K562 (cell line): ENCODE measurements around the gene THAP2. TPM values are rescaled to one million over a fixed set of nuclear protein-coding genes. Genes with fewer than 3 reads are reported as not detected.

Experiments used
- ATAC-seq: fragments of 200-7000 bp; cut with Tn5 transposase; 3 replicates; pipeline ENCODE4 v1.9.1; 2020; ENCODE audit warnings: moderate library complexity
- BruUV-seq: library from RNA; stranded (reverse); fragments of 400-500 nt; replicated peaks from 2 replicates; lab custom pipeline; 2021; lab: Mats Ljungman, UMichigan
- CTCF ChIA-PET: fragments of 300-600 bp; formaldehyde crosslinking; extraction: SDS; loops from one replicate; lab custom pipeline; 2021; ENCODE audit warnings: low intra/inter-chr PET ratio; lab: Yijun Ruan, JAX
- POLR2A ChIA-PET: fragments of 300-600, 350-650 bp; sonication (Branson Sonifier 250); formaldehyde crosslinking; extraction: SDS; loops from one replicate; lab custom pipeline; 2021; ENCODE audit warnings: antibody characterized with exemption, inconsistent platforms; lab: Yijun Ruan, JAX
- DNase-seq, 4 experiments: peaks; one replicate each; pipeline versions ENCODE4 v3.0.0 to v3.0.0-alpha.2; 2011 to 2018; ENCODE audit warnings: low spot score in 3 of 4, mixed read lengths in 3 of 4; ENCODE audit errors: extremely low read depth in 1 of 4
- FAIRE-seq: peaks from 2 replicates; lab custom pipeline; 2011; peaks lifted over from hg19 to GRCh38; lab: Jason Lieb, UNC
- H2AFZ ChIP-seq: 2 replicates; pipeline ENCODE4 v1.6.0; 2011; ENCODE audit warnings: low read depth, low read length, control low read depth, inconsistent platforms
- H3K27ac ChIP-seq: fragments of 200-600 bp; 3 replicates; pipeline ENCODE4 v1.8.0; 2011; ENCODE audit warnings: low read depth, mild to moderate bottlenecking, control low read depth, inconsistent platforms, low read length, moderate library complexity, mixed read lengths; ENCODE audit errors: extremely low read depth
- H3K27me3 ChIP-seq, 2 experiments: fragments of 300-600 bp in 1 of 2; 2 replicates in 1 of 2; 3 replicates in 1 of 2; pipeline versions ENCODE4 v1.6.0 to v1.8.0; 2011; ENCODE audit warnings: inconsistent platforms in 2 of 2, low read length in 2 of 2, mild to moderate bottlenecking in 1 of 2, mixed read lengths in 1 of 2, moderate library complexity in 1 of 2; ENCODE audit not compliant: control insufficient read depth in 2 of 2, insufficient read depth in 2 of 2
- H3K36me3 ChIP-seq: fragments of 300-600 bp; 3 replicates; pipeline ENCODE4 v1.8.0; 2011; ENCODE audit warnings: mild to moderate bottlenecking, low read length, inconsistent platforms; ENCODE audit not compliant: control insufficient read depth, insufficient read depth
- H3K4me1 ChIP-seq, 2 experiments: fragments of 200-600 bp in 1 of 2; replicated peaks in 1 of 2; 2 replicates in 1 of 2; 3 replicates in 1 of 2; pipeline versions ENCODE4 v1.5.1 to v1.8.0; 2011; ENCODE audit warnings: inconsistent platforms in 2 of 2, low read length in 2 of 2, mild to moderate bottlenecking in 1 of 2, mixed read lengths in 1 of 2, moderate library complexity in 1 of 2; ENCODE audit not compliant: control insufficient read depth in 2 of 2, insufficient read depth in 2 of 2
- H3K4me2 ChIP-seq: 2 replicates; pipeline ENCODE4 v1.6.1; 2011; ENCODE audit warnings: low read length, control low read depth, inconsistent platforms, mixed read lengths; ENCODE audit not compliant: insufficient read depth
- H3K4me3 ChIP-seq: fragments of 200-600 bp; sonication (generic), shearing (Covaris generic); 2 replicates; pipeline ENCODE4 v1.5.1; 2016; ENCODE audit warnings: control low read depth, inconsistent platforms
- H3K79me2 ChIP-seq: fragments of 200-600 bp; 3 replicates; pipeline ENCODE4 v1.8.0; 2011; ENCODE audit warnings: low read length, inconsistent platforms; ENCODE audit not compliant: control insufficient read depth, insufficient read depth
- H3K9ac ChIP-seq, 2 experiments: 2 replicates each; pipeline versions ENCODE4 v1.6.0 to v1.6.1; 2011; ENCODE audit warnings: low read depth in 2 of 2, low read length in 2 of 2, control low read depth in 1 of 2, inconsistent platforms in 1 of 2, mild to moderate bottlenecking in 1 of 2, mixed read lengths in 1 of 2; ENCODE audit not compliant: insufficient read depth in 1 of 2
- H3K9me1 ChIP-seq: one replicate; pipeline ENCODE4 v1.6.0; 2011; ENCODE audit warnings: inconsistent platforms, mild to moderate bottlenecking, low read length, moderate library complexity; ENCODE audit not compliant: control insufficient read depth, insufficient read depth
- H3K9me3 ChIP-seq: replicated peaks from 2 replicates; pipeline ENCODE4 v1.5.1; 2011; ENCODE audit warnings: low read depth, low read length, inconsistent platforms; ENCODE audit not compliant: control insufficient read depth, insufficient read depth
- H4K20me1 ChIP-seq: replicated peaks from 2 replicates; pipeline ENCODE4 v1.6.1; 2011; ENCODE audit warnings: low read length, inconsistent platforms, mixed read lengths; ENCODE audit not compliant: control insufficient read depth, insufficient read depth
- BCOR ChIP-seq: fragments of 450-650 bp; IDR thresholded peaks from 2 replicates; pipeline ENCODE4 v1.6.1; 2016
- CBFA2T2 ChIP-seq: fragments of 450-650 bp; conservative IDR thresholded peaks from 2 replicates; pipeline ENCODE4 v1.6.1; 2017; ENCODE audit warnings: mild to moderate bottlenecking
- NCOR1 ChIP-seq: fragments of 450-650 bp; IDR thresholded peaks from 2 replicates; pipeline ENCODE4 v1.6.1; 2016; ENCODE audit warnings: mild to moderate bottlenecking, moderate library complexity
- RBFOX2 ChIP-seq: fragments of 200-400 bp; formaldehyde crosslinking; IDR thresholded peaks from 2 replicates; pipeline ENCODE4 v1.6.1; 2017; ENCODE audit warnings: low read depth, mild to moderate bottlenecking, low read length, moderate library complexity
- RCOR1 ChIP-seq, 2 experiments: IDR thresholded peaks; 2 replicates each; pipeline ENCODE4 v1.6.1; 2012; ENCODE audit warnings: low read depth in 2 of 2, low read length in 2 of 2, borderline replicate concordance in 1 of 2, improper control_type of control experiment in 1 of 2
- RFX1 ChIP-seq: fragments of 450-650 bp; IDR thresholded peaks from 2 replicates; pipeline ENCODE4 v1.6.1; 2016; ENCODE audit warnings: mild to moderate bottlenecking, moderate library complexity
- TBL1XR1 ChIP-seq, 2 experiments: IDR thresholded peaks; 2 replicates each; pipeline ENCODE4 v1.6.1; 2012; ENCODE audit warnings: improper control_type of control experiment in 2 of 2, low read length in 2 of 2, mild to moderate bottlenecking in 1 of 2
- TEAD4 ChIP-seq, 2 experiments: sonication (generic) in 1 of 2; formaldehyde crosslinking in 1 of 2; IDR thresholded peaks; 2 replicates each; pipeline versions ENCODE4 v1.6.1 to v1.8.0; 2012 to 2022; ENCODE audit warnings: borderline replicate concordance in 1 of 2, inconsistent platforms in 1 of 2, low read length in 1 of 2, mild to moderate bottlenecking in 1 of 2, missing genetic modification reagents in 1 of 2
- ZNF785 ChIP-seq: fragments of 250-450 bp; sonication (Bioruptor Pico); IDR thresholded peaks from 2 replicates; pipeline ENCODE4 v1.4.0; 2020; ENCODE audit warnings: mild to moderate bottlenecking
- WGBS: fragments of 100-300 bp; shearing (Covaris generic); methylation state at CpG from one replicate; pipeline ENCODE4 v1.1.6; 2016; ENCODE audit warnings: low coverage, mixed read lengths; ENCODE audit not compliant: insufficient coverage; ENCODE audit errors: missing lambda C conversion rate; 5-methylcytosine and 5-hydroxymethylcytosine counted together
- in situ Hi-C: fragments of 300-500 bp; cut with MboI; formaldehyde crosslinking; loops from 4 replicates; pipeline ENCODE4 v1.15.0; 2018; ENCODE audit warnings: inconsistent platforms, mixed read lengths
- intact Hi-C: fragments of 100-400 bp; cut with micrococcal nuclease; formaldehyde crosslinking; loops from 2 replicates; pipeline ENCODE4 v1.14.2; 2022
- polyA plus RNA-seq, 8 experiments: library from polyadenylated mRNA; depleted of rRNA in 4 of 8; stranded (reverse) in 5 of 8; unstranded in 3 of 8; fragments of >200 nt; fragmentation: Nextera tagmentation in 2 of 8; fragmentation: Illumina TruSeq in 1 of 8; extraction: Ambion mirVana in 2 of 8; extraction: Trizol in 1 of 8; gene quantifications; 2 replicates each; pipeline versions ENCODE4 v1.2.1 to v1.2.3, GENCODE V29; 2011 to 2014; ENCODE audit warnings: inconsistent platforms in 1 of 8, missing spikeins in 1 of 8
- total RNA-seq, 7 experiments: library from RNA; depleted of rRNA in 6 of 7; stranded (reverse); fragments of >200 nt in 6 of 7; fragmentation: Illumina TruSeq in 2 of 7; extraction: Trizol in 2 of 7; gene quantifications; 2 replicates each; pipeline versions ENCODE4 v1.2.1 to v1.2.3, GENCODE V29; 2011 to 2021; ENCODE audit warnings: low replicate concordance in 1 of 7

Gene THAP2
- total and polyA plus RNA-seq, 9 of the 15 experiments (the other 6 are each of a cell fraction or from before 2014, with no cell fraction given), result 1.8 to 18.9 (median 7.3) TPM

DNA sequence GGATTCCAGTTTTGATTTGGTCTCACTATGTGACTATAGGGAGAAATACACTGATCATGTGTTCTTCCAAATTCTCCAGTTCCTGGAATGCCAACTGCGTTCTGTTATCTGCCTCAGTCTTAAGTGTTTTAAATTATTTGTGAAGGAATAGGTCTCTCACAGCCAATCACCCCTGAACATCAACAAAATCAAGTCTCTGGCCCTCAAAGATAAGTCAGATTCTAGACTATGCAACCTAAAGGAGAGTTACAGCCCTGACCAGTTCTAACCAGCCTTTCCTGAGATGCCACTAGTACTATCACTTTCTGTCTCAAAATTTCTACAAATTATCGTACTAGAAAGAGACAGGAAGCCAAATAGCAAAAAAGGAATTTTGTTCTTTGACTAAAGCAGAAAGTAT is 22.7 kb upstream of the THAP2 start (continued):
- TF ChIP-seq RCOR1 (IDR thresholded peaks at IDR 0.05; ENCODE audit: borderline replicate concordance in 1 of 2, low read depth in 2 of 2, low read length in 2 of 2), result peak in 1 of 2 experiments; percentile 86; a peak in 1 of 4 replicates
- peak; percentile 66 for TF ChIP-seq CBFA2T2
- peak; percentile 62 for TF ChIP-seq NCOR1
- TF ChIP-seq TEAD4 (IDR thresholded peaks at IDR 0.05; ENCODE audit: low read length), result peak; percentile 90
- TF ChIP-seq TEAD4 (CRISPR knock-in tag; IDR thresholded peaks at IDR 0.05; ENCODE audit: borderline replicate concordance), result no peak
- no peak for TF ChIP-seq ZNF785 (CRISPR knock-in tag)
- TF ChIP-seq, all 486 proteins: peak for 39

DNA sequence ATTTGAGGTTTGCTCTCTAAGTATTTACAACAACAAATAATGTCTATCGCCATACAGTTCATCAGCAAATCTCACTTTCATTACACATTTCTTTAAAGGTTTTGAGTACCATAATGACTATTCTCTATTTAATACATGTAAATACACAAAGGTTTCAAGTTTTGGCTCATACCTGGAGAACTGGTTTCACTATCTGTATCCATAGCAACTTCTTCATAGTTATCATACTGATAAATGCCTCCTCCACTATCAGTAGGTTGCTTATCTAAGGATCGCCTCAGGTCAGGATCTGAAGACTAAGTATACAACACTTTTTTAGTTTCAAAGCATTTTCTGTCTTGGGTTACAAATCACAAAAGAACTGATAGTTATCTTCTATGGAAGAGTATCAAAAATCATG is 21.8 kb upstream of the THAP2 start:
- ChIA-PET POLR2A (no interaction called here), CTCF (no interaction called here)
- Histone ChIP-seq H4K20me1 (no peaks in the 10 kb centered on the region), H3K4me2 (no peak overlapping the region), H3K79me2 (peaks cover 4% of the 10 kb centered on the region), H3K27me3 (no peaks in the 10 kb centered on the region), H3K4me3 (no peak overlapping the region), H3K9ac (no peak overlapping the region), H3K36me3 (peaks cover 96% of the 10 kb centered on the region), H3K27ac (no peak overlapping the region), H3K9me3 (no peaks in the 10 kb centered on the region), H2AFZ (no peak overlapping the region), H3K4me1 (peaks cover 0 to 4% of the 10 kb centered on the region in 2 experiments; a peak in 2 of 5 replicates), H3K9me1 (peaks cover 3% of the 10 kb centered on the region)
- intact Hi-C loops (no loop called here), in situ Hi-C loops (loop anchor here (10.0 kb wide), 1 partner anchor 103 kb away; no protein-coding TSS in a partner anchor)
- no peak for DNase-seq
- no peak for ATAC-seq
- 56% methylated on average over 2 of the region's 2 CpGs for WGBS
- FAIRE-seq, result no peak
- BruUV-seq, result no TSS peak
- TF ChIP-seq RBFOX2 (no peak), TBL1XR1 (IDR thresholded peaks at IDR 0.05; ENCODE audit: low read length in 2 of 2) (no peak), RFX1 (peak; percentile 60), BCOR (no peak)
